K562 (cell line): ENCODE results near the gene DCAF7. TPM values are rescaled to one million over a fixed set of nuclear protein-coding genes. Genes with fewer than 3 reads are reported as not detected.

ENCODE experiments used
- ATF1 ChIP-seq, 2 experiments: fragments of 450-650 bp in 1 of 2; IDR thresholded peaks; 2 replicates each; pipeline ENCODE4 v1.6.1; 2016; ENCODE audit warnings: missing compliant biosample characterization in 1 of 2, missing genetic modification characterization in 1 of 2
- BMI1 ChIP-seq: fragments of 150-350 bp; IDR thresholded peaks from 2 replicates; pipeline ENCODE4 v1.6.1; 2014; ENCODE audit warnings: low read length
- CEBPB ChIP-seq: fragments of 450-650 bp; IDR thresholded peaks from 2 replicates; pipeline ENCODE4 v1.6.1; 2016; ENCODE audit warnings: missing genetic modification characterization, missing compliant biosample characterization
- CHD1 ChIP-seq: fragments of 200-600 bp; sonication (generic); IDR thresholded peaks from one replicate; pipeline ENCODE4 v1.6.1; 2012; ENCODE audit warnings: mild to moderate bottlenecking, moderate library complexity, low read length, inconsistent platforms
- CTBP1 ChIP-seq: fragments of 450-650 bp; IDR thresholded peaks from 2 replicates; pipeline ENCODE4 v1.6.1; 2016; ENCODE audit warnings: borderline replicate concordance
- DPF2 ChIP-seq: fragments of 450-650 bp; IDR thresholded peaks from 2 replicates; pipeline ENCODE4 v1.6.1; 2016
- EGR1 ChIP-seq: fragments of 450-650 bp; conservative IDR thresholded peaks from 2 replicates; pipeline ENCODE4 v1.6.1; 2017; ENCODE audit warnings: mild to moderate bottlenecking
- FOXM1 ChIP-seq, 2 experiments: fragments of 450-650 bp in 1 of 2; sonication (generic) in 1 of 2; formaldehyde crosslinking in 1 of 2; IDR thresholded peaks; 2 replicates each; pipeline versions ENCODE4 v1.6.1 to v1.9.0; 2017 to 2022; ENCODE audit warnings: low read depth in 2 of 2, mild to moderate bottlenecking in 2 of 2, missing genetic modification reagents in 1 of 2, moderate library complexity in 1 of 2
- GABPB1 ChIP-seq: sonication (generic); formaldehyde crosslinking; IDR thresholded peaks from 2 replicates; pipeline ENCODE4 v1.8.0; 2022; ENCODE audit warnings: mild to moderate bottlenecking, missing genetic modification reagents
- GTF2F1 ChIP-seq: IDR thresholded peaks from 2 replicates; pipeline ENCODE4 v1.6.1; 2011; ENCODE audit warnings: low read depth, low read length, improper control_type of control experiment
- HCFC1 ChIP-seq: IDR thresholded peaks from 2 replicates; pipeline ENCODE4 v1.6.1; 2012; ENCODE audit warnings: low read depth, low read length, improper control_type of control experiment
- HEY1 ChIP-seq: fragments of 250-450 bp; sonication (Bioruptor Pico); IDR thresholded peaks from 2 replicates; pipeline ENCODE4 v1.5.0; 2020; ENCODE audit warnings: mild to moderate bottlenecking, moderate library complexity, borderline replicate concordance
- HNRNPH1 ChIP-seq: fragments of 200-400 bp; formaldehyde crosslinking; optimal IDR thresholded peaks from 2 replicates; pipeline ENCODE3; 2017; ENCODE audit warnings: low read depth, mild to moderate bottlenecking, low read length, moderate library complexity
- JUN ChIP-seq, 2 experiments: sonication (generic) in 1 of 2; formaldehyde crosslinking in 1 of 2; IDR thresholded peaks; 2 replicates each; pipeline versions ENCODE4 v1.6.1 to v1.8.0; 2012 to 2022; ENCODE audit warnings: borderline replicate concordance in 2 of 2, mild to moderate bottlenecking in 2 of 2, improper control_type of control experiment in 1 of 2, low read depth in 1 of 2, low read length in 1 of 2, missing genetic modification reagents in 1 of 2
- KAT2B ChIP-seq: IDR thresholded peaks from one replicate; pipeline ENCODE4 v1.6.1; 2012; ENCODE audit warnings: low read depth, mild to moderate bottlenecking, control low read depth, inconsistent platforms, low read length, moderate library complexity
- MEIS2 ChIP-seq: fragments of 450-650 bp; IDR thresholded peaks from 2 replicates; pipeline ENCODE4 v1.6.1; 2014; ENCODE audit warnings: mild to moderate bottlenecking; ENCODE audit not compliant: partially characterized antibody
- PHB ChIP-seq: fragments of 250-450 bp; sonication (Bioruptor Pico); IDR thresholded peaks from 2 replicates; pipeline ENCODE4 v1.5.0; 2021
- SIN3B ChIP-seq: fragments of 450-650 bp; IDR thresholded peaks from 2 replicates; pipeline ENCODE4 v1.6.1; 2017; ENCODE audit warnings: low read depth, mild to moderate bottlenecking, moderate library complexity
- SMARCA4 ChIP-seq: fragments of 450-650 bp; IDR thresholded peaks from 2 replicates; pipeline ENCODE4 v1.6.1; 2016
- TBL1XR1 ChIP-seq, 2 experiments: IDR thresholded peaks; 2 replicates each; pipeline ENCODE4 v1.6.1; 2012; ENCODE audit warnings: improper control_type of control experiment in 2 of 2, low read length in 2 of 2, mild to moderate bottlenecking in 1 of 2
- U2AF2 ChIP-seq: fragments of 200-400 bp; formaldehyde crosslinking; optimal IDR thresholded peaks from 2 replicates; pipeline ENCODE3; 2017; ENCODE audit warnings: low read depth, mild to moderate bottlenecking, low read length
- XRCC5 ChIP-seq: fragments of 200-400 bp; formaldehyde crosslinking; IDR thresholded peaks from 2 replicates; pipeline ENCODE4 v1.6.1; 2017; ENCODE audit warnings: low read depth, mild to moderate bottlenecking, low read length
- ZC3H4 ChIP-seq: sonication (generic); formaldehyde crosslinking; IDR thresholded peaks from 2 replicates; pipeline ENCODE4 v1.9.0; 2021; ENCODE audit warnings: missing genetic modification reagents, borderline replicate concordance
- ZKSCAN8 ChIP-seq: fragments of 200-800 bp; sonication (Bioruptor generic); IDR thresholded peaks from 2 replicates; pipeline ENCODE4 v1.6.1; 2016; ENCODE audit warnings: missing genetic modification characterization, missing compliant biosample characterization
- ZNF263 ChIP-seq: sonication (generic); formaldehyde crosslinking; IDR thresholded peaks from 2 replicates; pipeline ENCODE4 v1.8.0; 2022; ENCODE audit warnings: mild to moderate bottlenecking, missing genetic modification reagents, borderline replicate concordance
- ZNF586 ChIP-seq: fragments of 450-650 bp; formaldehyde crosslinking; conservative IDR thresholded peaks from 2 replicates; pipeline ENCODE4 v1.4.0; 2020; ENCODE audit warnings: mild to moderate bottlenecking, moderate library complexity
- ZNF830 ChIP-seq: fragments of 250-450 bp; sonication (Bioruptor Pico); IDR thresholded peaks from 2 replicates; pipeline ENCODE4 v1.5.0; 2021; ENCODE audit warnings: mild to moderate bottlenecking
- polyA plus RNA-seq, 8 experiments: library from polyadenylated mRNA; depleted of rRNA in 4 of 8; stranded (reverse) in 5 of 8; unstranded in 3 of 8; fragments of >200 nt; fragmentation: Nextera tagmentation in 2 of 8; fragmentation: Illumina TruSeq in 1 of 8; extraction: Ambion mirVana in 2 of 8; extraction: Trizol in 1 of 8; gene quantifications; 2 replicates each; pipeline versions ENCODE4 v1.2.1 to v1.2.3, GENCODE V29; 2011 to 2014; ENCODE audit warnings: inconsistent platforms in 1 of 8, missing spikeins in 1 of 8
- total RNA-seq, 7 experiments: library from RNA; depleted of rRNA in 6 of 7; stranded (reverse); fragments of >200 nt in 6 of 7; fragmentation: Illumina TruSeq in 2 of 7; extraction: Trizol in 2 of 7; gene quantifications; 2 replicates each; pipeline versions ENCODE4 v1.2.1 to v1.2.3, GENCODE V29; 2011 to 2021; ENCODE audit warnings: low replicate concordance in 1 of 7
- TF ChIP-seq, protein P1 (sequence below): fragments of 450-650 bp; conservative IDR thresholded peaks from 2 replicates; pipeline ENCODE4 v1.6.1; 2016; ENCODE audit warnings: missing genetic modification characterization, low read depth, mild to moderate bottlenecking, missing compliant biosample characterization, moderate library complexity
- TF ChIP-seq, protein P2 (sequence below): fragments of 450-650 bp; IDR thresholded peaks from 2 replicates; pipeline ENCODE4 v1.6.1; 2016

DCAF7 gene
- total and polyA plus RNA-seq, 9 of the 15 experiments (the other 6 are each of a cell fraction or from before 2014, with no cell fraction given) = 30.8 to 123 (median 40.2) TPM

DNA sequence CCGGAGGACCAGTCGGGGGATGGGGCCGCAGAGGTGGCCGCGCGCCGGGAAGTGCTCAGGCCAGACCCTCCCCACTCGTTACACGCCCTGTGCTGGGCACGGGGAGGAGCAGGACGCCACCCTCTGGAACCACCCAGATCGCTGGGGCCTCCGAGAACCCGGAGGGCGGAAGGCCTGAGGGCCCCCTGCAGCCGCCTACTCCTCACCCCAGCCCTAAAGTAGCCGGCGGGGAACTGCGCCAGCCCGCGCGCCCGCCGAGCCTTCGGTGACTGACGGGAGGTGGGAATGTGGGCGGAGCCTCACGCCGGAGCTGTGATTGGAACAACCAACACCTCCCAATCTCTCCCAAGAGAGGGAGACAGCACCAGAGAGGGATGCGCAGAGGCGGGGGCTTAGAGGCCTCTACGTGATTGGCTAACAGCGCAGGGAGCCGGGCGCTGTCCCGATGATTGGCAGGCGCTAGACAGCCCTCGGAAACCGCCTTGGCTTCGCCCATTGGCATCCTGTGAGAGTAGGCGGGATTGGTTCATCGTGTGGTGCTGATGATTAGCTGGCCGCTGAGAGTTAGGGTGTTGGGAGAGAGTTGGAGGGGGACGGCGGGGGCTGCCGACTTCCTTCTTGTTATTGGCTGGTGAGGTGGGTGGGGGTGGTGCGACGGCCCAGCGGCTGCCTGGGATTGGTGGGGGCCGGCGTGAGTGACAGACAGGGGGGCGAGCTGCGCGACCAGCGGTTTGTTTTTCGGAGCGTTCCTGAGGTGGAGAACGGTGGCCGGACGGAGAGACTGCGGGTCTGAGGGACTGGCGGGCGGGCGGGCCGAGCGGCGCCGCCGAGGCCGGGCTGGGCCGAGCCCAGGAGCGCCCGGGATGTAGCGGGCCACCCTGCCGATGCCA lies 71.7 kb downstream of the DCAF7 start, which contains the start of gene MAP3K3 (continued):
- no peak for TF ChIP-seq SIN3B
- TF ChIP-seq CHD1 = no peak
- no peak for TF ChIP-seq FOXM1 (IDR thresholded peaks at IDR 0.05; ENCODE audit: low read depth)
- no peak for TF ChIP-seq FOXM1 (CRISPR knock-in tag; IDR thresholded peaks at IDR 0.05; ENCODE audit: low read depth)
- no peak for TF ChIP-seq BMI1
- no peak for TF ChIP-seq PHB (CRISPR knock-in tag)
- TF ChIP-seq EGR1 = peak; percentile 68
- TF ChIP-seq XRCC5 = peak; percentile 18; the same call in 1 of the 2 replicates
- no peak for TF ChIP-seq HNRNPH1
- TF ChIP-seq KAT2B = no peak
- no peak for TF ChIP-seq SMARCA4
- no peak for TF ChIP-seq HCFC1
- no peak for TF ChIP-seq ZNF586 (CRISPR knock-in tag)
- TF ChIP-seq ZNF263 (CRISPR knock-in tag) = peak; percentile 32; the same call in 1 of the 2 replicates
- TF ChIP-seq GABPB1 (CRISPR knock-in tag) = 0 out of 2 replicates have a peak, but pooled peaks have one; percentile 30
- TF ChIP-seq GTF2F1 = no peak
- TF ChIP-seq JUN (IDR thresholded peaks at IDR 0.05; ENCODE audit: borderline replicate concordance, low read depth, low read length) = no peak
- no peak for TF ChIP-seq JUN (CRISPR knock-in tag; IDR thresholded peaks at IDR 0.05; ENCODE audit: borderline replicate concordance)
- no peak for TF ChIP-seq HEY1 (CRISPR knock-in tag)
- TF ChIP-seq U2AF2 = no peak
- TF ChIP-seq, protein P1, sequence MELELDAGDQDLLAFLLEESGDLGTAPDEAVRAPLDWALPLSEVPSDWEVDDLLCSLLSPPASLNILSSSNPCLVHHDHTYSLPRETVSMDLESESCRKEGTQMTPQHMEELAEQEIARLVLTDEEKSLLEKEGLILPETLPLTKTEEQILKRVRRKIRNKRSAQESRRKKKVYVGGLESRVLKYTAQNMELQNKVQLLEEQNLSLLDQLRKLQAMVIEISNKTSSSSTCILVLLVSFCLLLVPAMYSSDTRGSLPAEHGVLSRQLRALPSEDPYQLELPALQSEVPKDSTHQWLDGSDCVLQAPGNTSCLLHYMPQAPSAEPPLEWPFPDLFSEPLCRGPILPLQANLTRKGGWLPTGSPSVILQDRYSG (tag) = no peak
- peak; percentile 99 for TF ChIP-seq CTBP1
- no peak for TF ChIP-seq ZC3H4
- TF ChIP-seq, protein P2, sequence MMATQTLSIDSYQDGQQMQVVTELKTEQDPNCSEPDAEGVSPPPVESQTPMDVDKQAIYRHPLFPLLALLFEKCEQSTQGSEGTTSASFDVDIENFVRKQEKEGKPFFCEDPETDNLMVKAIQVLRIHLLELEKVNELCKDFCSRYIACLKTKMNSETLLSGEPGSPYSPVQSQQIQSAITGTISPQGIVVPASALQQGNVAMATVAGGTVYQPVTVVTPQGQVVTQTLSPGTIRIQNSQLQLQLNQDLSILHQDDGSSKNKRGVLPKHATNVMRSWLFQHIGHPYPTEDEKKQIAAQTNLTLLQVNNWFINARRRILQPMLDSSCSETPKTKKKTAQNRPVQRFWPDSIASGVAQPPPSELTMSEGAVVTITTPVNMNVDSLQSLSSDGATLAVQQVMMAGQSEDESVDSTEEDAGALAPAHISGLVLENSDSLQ = peak; percentile 100
- TF ChIP-seq ZKSCAN8 (CRISPR knock-in tag) = no peak
- 0 out of 2 replicates have a peak, but pooled peaks have one; percentile 7 for TF ChIP-seq CEBPB
- TF ChIP-seq TBL1XR1 (IDR thresholded peaks at IDR 0.05; ENCODE audit: low read length in 2 of 2) = no peak
- TF ChIP-seq DPF2 = no peak
- TF ChIP-seq MEIS2 = peak; percentile 92
- TF ChIP-seq ZNF830 (CRISPR knock-in tag) = no peak
- no peak for TF ChIP-seq ATF1 (CRISPR knock-in tag; IDR thresholded peaks at IDR 0.05)
- peak; percentile 88 for TF ChIP-seq ATF1 (tag; IDR thresholded peaks at IDR 0.05)
